ENCODE results near the gene ZBTB17.
A peak's percentile ranks its signal among the peaks of the same experiment; 100 is the strongest.
"Not testable (repeated sequence)": the region's sequence is repeated elsewhere in the genome, so short reads cannot be mapped to it uniquely, and the experiment has no call there.

ZBTB17 gene

GRCh38 chr1:15985611-15986297 lies 9.9 kb upstream of the ZBTB17 start:
- DNase-seq = no peak

- DNase-seq = no peak
Observed at GRCh38 chr1:15983275-15983674, 7.4 kb upstream of the ZBTB17 start.

DNA sequence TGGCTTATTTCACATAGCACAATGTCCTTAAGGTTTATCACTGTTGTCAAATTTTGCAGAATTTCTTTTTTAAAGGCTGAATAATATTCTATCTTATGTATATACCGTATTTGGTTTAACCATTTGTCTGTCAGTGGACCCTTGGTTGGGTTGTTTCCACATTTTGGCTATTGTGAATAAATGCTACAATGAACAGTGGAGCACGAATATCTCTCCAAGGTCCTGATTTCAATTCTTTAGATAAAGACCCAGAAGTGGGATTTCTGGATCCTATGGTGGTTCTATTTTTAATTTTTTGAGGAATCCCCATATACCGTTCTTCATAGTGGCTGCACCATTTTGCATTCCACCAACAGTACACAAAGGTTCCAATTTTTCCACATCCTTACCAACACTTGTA lies 5.8 kb upstream of the ZBTB17 start:
- no peak for DNase-seq

DNA sequence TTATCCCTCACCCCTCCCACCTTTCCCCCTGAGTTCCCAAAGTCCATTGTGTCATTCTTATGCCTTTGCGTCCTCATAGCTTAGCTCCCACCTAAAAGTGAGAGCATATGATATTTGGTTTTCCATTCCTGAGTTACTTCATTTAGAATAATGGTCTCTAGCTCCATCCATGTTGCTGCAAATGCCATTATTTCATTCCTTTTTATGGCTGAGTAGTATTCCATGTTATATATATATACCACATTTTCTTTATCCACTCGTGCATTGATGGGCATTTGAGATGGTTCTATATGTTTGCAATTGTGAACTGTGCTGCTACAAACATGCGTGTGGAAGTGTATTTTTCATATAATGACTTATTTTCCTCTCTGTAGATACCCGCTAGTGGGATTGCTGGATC lies 2.0 kb upstream of the ZBTB17 start:
- DNase-seq = not testable (repeated sequence)

DNA sequence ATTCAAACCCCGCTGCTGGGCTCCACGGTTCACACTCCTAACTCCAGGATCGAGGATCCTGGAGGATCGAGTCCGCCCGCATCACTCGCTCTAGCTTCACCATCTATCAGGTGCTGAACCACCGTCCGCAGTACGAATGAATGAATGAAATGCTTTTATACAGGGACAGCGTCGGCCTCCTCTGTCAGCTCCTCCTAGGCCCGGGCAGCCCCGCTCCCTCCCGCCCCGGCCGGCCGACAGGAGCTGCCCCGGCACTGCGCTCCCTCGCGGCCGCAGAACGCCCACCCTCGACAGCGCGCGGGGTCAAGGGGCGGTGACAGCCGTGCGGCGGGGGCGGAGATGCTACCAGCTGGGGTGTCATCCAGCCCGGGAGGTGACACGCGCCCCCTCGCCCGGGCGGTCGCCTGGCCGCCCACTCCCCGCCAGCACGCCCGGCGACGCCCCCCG lies 520 bp downstream of the ZBTB17 start:
- peak; percentile 82 to 88 for DNase-seq

DNA sequence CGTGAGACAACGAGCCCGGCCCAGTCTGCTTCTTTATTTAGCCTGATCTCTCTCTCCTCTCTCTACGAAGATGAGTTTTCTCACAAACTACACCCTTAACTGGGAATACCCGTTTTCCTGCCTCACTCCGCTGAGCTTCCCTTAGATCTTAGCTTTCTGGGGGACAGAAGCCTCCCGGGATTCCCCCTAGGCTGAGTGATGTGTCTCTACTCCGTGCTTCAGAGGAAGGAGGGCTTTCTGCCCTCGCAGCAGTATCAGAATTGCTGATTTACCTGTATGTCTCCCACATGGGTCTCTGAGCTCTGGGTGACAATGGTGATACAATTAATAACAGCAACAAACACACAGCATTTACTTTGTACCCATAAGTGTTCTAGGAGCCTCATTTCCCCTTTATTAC lies 1.0 kb downstream of the ZBTB17 start:
- DNase-seq = peak in 1 of 2 donors; percentile 16

GRCh38 chr1:15973772-15974171 lies 2.1 kb downstream of the ZBTB17 start:
- no peak for DNase-seq

DNA sequence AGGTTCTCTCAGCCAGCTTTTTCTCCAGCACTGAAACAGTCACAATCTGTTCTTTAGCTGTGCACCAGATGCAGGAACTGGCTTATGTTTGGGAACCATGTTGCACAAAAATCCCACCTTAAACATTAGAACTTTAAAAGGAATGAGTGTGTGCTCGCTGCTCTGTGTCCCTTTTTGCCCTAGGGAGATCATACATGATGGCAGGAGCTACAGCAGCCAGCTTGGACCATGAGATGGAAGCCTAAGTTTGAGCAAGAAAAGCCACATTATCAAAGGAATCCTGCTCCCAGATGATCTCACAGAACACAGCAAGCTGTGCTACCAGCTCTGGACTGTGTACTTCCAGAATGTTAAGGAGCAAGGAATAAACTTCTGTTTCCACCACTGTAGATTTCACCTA lies 3.5 kb downstream of the ZBTB17 start:
- DNase-seq = no peak

- DNase-seq = no peak
Observed at GRCh38 chr1:15970911-15971310, 5.0 kb downstream of the ZBTB17 start.

DNA sequence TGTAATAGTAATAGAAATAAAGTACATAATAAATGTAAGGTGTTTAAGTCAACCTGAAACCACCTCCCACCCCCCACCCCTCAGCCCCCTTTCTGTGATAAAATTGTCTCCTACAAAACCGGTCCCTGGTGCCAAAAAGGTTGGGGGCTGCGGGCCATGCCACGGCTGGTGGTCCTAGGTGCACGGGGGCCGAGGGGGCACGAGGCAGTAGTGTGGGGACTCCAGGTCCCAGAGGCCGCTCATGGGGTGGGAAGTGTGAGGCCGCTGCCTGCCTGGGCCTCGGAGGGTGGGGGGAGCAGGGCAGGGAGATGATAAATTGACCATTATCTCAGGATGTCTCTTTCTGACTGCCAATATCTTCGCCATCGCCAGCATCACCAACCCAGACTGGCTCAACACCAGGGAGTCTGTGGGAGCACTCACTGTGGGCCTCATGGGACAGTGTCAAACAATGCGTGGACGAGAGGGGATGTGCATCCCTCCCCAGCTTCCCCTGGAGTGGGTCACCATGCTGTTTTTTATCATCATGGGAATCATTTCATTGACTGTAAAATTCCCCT lies 6.5 kb downstream of the ZBTB17 start:
- no peak for DNase-seq

GRCh38 chr1:15968172-15968571 lies 7.7 kb downstream of the ZBTB17 start:
- DNase-seq = no peak

GRCh38 chr1:15966956-15967344 lies 9.0 kb downstream of the ZBTB17 start:
- DNase-seq = no peak

GRCh38 chr1:15966081-15966955 lies 9.6 kb downstream of the ZBTB17 start:
- peak; percentile 70 to 72 for DNase-seq

- peak; percentile 34 to 39 for DNase-seq
Observed at GRCh38 chr1:15965228-15965767, 10.6 kb downstream of the ZBTB17 start.

DNA sequence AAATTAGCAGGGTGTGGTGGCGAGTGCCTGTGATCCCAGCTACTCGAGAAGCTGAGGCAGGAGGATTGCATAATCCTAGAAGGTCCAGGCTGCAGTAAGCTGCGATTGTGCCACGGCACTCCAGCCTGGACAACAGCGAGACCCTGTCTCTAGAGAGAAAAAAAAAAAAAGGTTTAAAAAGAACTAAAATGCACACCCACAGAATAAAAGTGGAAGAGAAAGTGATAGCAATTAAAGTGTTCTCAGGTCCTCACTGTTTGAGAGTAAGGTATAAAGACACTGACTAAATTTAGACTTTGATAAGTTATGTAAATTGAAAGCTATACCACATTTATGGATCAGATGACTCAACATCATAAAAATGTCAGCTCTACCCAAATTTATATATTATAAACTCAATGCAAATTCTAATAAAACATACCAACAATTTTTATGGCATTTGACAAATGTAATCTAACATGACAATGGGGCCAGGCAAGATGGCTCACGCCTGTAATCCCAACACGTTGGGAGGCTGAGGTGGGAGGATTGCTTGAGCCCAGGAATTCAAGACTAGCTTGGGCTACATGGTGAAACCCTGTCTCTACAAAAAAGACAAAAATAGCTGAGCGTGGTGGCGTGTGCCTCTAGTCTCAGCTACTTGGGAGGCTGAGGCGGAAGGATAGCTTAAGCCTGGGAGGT lies 11.8 kb downstream of the ZBTB17 start:
- DNase-seq = no peak

- DNase-seq = no peak
Observed at GRCh38 chr1:15963363-15963967, 12.4 kb downstream of the ZBTB17 start.

- DNase-seq = no peak
Observed at GRCh38 chr1:15962671-15963362, 13.1 kb downstream of the ZBTB17 start.

DNA sequence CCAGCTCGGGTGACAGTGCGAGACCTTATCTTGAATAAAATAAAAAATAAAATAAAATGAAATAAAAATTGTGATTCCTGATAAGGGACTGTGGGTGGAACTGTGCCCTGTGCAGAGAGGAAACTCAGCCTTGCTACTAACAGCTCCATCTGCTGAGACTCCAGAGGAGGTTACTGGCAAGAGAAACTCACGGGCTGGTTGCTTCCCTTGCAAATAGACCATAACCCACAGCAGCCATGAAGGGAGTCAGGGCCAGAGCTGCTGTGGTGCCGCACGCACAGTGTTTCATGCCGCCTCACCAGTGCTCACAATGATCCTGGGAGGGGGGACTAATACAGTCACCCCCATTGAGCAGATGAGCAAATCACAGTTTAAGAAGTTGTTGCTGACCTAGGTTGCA lies 13.7 kb downstream of the ZBTB17 start:
- no peak for DNase-seq

DNA sequence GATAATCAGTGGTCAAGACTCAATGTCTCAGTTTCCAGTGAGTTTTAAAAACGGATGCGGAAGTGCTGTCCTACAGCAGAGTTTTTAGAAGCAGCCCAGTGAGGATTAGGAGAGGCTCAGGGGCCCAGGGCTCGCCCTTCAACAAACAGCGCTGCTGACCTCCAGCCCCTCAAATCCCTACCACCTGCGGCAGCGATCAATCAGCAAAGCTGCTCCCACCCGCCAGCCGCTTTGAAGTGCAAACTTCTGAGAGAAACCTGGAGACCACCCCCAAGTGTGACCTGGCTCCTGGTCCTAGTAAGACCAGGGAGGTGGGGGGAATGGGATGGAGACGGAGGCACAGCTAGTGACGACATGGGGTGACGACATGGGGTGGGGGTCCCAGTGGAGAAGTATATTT lies 14.4 kb downstream of the ZBTB17 start:
- no peak for DNase-seq

DNA sequence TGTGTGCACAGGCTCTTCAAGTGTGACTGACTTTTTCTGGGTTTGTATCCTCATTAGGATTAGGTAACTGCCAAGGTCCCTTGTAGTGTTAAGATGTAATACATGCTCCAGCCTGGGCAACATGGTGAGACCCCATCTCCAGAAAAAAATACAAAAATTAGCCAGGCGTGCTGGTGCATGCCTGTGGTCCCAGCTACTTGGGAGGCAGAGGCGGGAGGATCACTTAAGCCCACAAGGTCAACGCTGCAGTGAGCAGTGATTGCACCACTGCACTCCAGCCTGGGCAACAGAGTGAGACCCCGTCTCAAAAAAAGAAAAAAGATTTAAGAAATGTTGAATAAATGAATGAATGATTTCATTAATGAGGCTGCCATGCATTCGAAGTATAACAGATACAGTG lies 15.1 kb downstream of the ZBTB17 start:
- DNase-seq = no peak

DNA sequence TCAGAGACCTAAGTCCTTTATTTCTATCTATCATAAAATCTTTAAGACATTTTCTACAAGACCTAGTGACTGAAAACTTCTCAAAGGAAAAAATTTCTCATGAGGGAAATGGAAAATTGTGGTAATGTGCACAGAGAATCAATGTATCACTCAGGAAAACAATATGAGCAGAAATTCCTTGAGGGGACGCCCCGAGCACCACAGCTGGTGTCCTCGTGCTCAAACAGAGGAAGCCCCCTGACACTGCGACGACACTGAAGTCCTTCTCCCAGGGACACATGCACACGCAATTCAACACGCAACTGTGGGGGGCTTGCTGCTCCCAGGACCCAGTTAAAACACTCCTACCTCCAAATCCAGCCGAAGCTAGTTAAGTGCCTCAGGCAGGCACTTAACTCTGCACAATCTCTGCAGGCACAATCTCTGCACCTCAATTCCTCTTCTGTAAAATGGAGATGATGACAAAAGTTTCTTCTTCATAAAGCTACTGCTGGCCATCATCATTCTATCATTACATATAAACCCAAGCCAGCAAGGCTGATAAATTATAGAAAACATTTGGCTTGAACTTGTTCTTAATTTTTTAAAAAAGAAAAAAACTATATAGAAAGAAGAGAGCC lies 16.0 kb downstream of the ZBTB17 start:
- peak; percentile 40 to 45 for DNase-seq

DNA sequence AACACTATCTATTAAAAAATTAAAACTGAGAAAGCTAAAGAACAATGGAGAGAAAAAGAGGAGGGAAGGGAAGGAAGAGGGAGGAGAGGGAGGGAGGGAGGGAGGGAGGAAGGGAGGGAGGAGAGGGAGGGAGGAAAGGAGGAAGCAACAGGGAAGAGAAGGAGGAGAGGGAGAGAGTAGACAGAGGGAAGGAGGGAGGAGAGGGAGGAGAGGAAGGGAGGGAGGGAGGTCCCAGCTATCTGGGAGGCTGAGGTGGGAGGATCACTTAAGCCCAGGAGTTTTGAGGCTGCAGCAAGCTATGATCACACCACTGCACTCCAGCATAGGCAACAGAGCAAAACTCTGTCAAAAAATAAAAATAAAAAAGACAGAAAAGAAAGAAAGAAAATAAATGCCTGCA lies 16.5 kb downstream of the ZBTB17 start:
- no peak for DNase-seq
